ENCODE measurements around the gene COL17A1.

- TF ChIP-seq SIN3A (IDR thresholded peaks at IDR 0.05; ENCODE audit: borderline replicate concordance, low read depth, low read length) (no peak), PAX8 (CRISPR knock-in tag; IDR thresholded peaks at IDR 0.05; ENCODE audit: borderline replicate concordance) (no peak), MAFG (CRISPR knock-in tag; IDR thresholded peaks at IDR 0.05) (no peak), EP300 (IDR thresholded peaks at IDR 0.05; ENCODE audit: low read depth in 2 of 2, low read length in 2 of 2) (no peak), EP300 (CRISPR knock-in tag; IDR thresholded peaks at IDR 0.05; ENCODE audit: borderline replicate concordance) (no peak), NFE2L2 (IDR thresholded peaks at IDR 0.05; ENCODE audit: low read length) (no peak), CTCF (CRISPR knock-in tag; IDR thresholded peaks at IDR 0.05) (no peak), TARDBP (CRISPR knock-in tag; IDR thresholded peaks at IDR 0.05) (no peak), KDM1A (CRISPR knock-in tag; IDR thresholded peaks at IDR 0.05) (no peak), ZNF609 (CRISPR knock-in tag; IDR thresholded peaks at IDR 0.05; ENCODE audit: borderline replicate concordance) (no peak)
Observed at GRCh38 chr10:104033966-104034365, 51.7 kb downstream of the COL17A1 start.
